Transverse colon (tissue), 3 donors: ENCODE measurements around the gene NSD1.

Experiments
- EP300 ChIP-seq: sonication (generic); formaldehyde crosslinking; IDR thresholded peaks from one replicate; pipeline ENCODE4 v1.6.1; 2017; ENCODE audit warnings: antibody characterized with exemption, low read depth
- POLR2A ChIP-seq: fragments of 450-650 bp; IDR thresholded peaks from one replicate; pipeline ENCODE4 v1.6.1; 2016; ENCODE audit warnings: antibody characterized with exemption, mild to moderate bottlenecking, moderate library complexity
- TF ChIP-seq, protein P1 (sequence below), 5 experiments: fragments of 200-600 bp in 3 of 5; fragments of 450-650 bp in 2 of 5; sonication (generic) in 3 of 5; IDR thresholded peaks; 1 replicate in 2 of 5; 2 replicates in 3 of 5; pipeline ENCODE4 v1.5.1; 2016 to 2017; ENCODE audit warnings: antibody characterized with exemption in 5 of 5, inconsistent platforms in 3 of 5, mild to moderate bottlenecking in 2 of 5, moderate library complexity in 1 of 5

DNA sequence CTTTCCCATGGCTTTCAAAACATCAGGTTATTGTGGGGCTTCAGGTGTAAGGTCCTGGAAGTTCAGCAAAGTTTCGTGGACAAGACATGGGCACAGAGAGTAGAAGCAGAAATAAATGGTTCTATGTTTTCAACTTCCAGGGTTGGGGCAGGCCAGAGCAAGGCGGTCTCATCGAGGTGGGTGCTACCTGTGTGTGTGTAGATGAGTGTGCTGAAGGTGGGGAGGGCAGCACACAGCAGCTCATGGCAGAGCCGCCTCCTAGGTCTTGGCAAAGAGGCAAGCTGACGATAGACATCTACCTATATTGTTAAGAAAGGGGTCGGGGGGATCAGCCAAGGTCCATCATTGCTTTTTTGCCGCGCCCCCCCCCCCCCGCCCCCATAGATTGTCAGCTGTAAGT is 166.1 kb downstream of the NSD1 start:
- TF ChIP-seq, protein P1, sequence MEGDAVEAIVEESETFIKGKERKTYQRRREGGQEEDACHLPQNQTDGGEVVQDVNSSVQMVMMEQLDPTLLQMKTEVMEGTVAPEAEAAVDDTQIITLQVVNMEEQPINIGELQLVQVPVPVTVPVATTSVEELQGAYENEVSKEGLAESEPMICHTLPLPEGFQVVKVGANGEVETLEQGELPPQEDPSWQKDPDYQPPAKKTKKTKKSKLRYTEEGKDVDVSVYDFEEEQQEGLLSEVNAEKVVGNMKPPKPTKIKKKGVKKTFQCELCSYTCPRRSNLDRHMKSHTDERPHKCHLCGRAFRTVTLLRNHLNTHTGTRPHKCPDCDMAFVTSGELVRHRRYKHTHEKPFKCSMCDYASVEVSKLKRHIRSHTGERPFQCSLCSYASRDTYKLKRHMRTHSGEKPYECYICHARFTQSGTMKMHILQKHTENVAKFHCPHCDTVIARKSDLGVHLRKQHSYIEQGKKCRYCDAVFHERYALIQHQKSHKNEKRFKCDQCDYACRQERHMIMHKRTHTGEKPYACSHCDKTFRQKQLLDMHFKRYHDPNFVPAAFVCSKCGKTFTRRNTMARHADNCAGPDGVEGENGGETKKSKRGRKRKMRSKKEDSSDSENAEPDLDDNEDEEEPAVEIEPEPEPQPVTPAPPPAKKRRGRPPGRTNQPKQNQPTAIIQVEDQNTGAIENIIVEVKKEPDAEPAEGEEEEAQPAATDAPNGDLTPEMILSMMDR (IDR thresholded peaks at IDR 0.05), result no peak
- no peak for TF ChIP-seq POLR2A
- no peak for TF ChIP-seq EP300
